Neural cell (in vitro differentiated cells): ENCODE results near the gene MAML3. TPM values are rescaled to one million over a fixed set of nuclear protein-coding genes. Genes with fewer than 3 reads are reported as not detected.

Experiments
- H2AFZ ChIP-seq: fragments of 200-600, 300-800 bp; sonication (generic), shearing (Covaris generic); 2 replicates; pipeline ENCODE4 v1.6.0; 2014; ENCODE audit warnings: low read depth, mild to moderate bottlenecking, antibody characterized with exemption, low read length, moderate library complexity
- H3F3A ChIP-seq: fragments of 200-600 bp; shearing (Covaris generic); 2 replicates; pipeline ENCODE4 v1.6.1; 2016; ENCODE audit warnings: mild to moderate bottlenecking, moderate library complexity, mixed read lengths, antibody characterized with exemption, low read length; ENCODE audit not compliant: insufficient read depth, poor library complexity, severe bottlenecking
- H3K27ac ChIP-seq: fragments of 200-600, 300-800 bp; sonication (generic), shearing (Covaris generic); 2 replicates; pipeline ENCODE4 v1.5.1; 2014; ENCODE audit warnings: mild to moderate bottlenecking, low read length, moderate library complexity
- H3K27me3 ChIP-seq: fragments of 300-800, 200-600 bp; sonication (generic), shearing (Covaris generic); 2 replicates; pipeline ENCODE4 v1.6.0; 2014; ENCODE audit warnings: mild to moderate bottlenecking, low read depth, low read length, moderate library complexity; ENCODE audit not compliant: insufficient read depth
- H3K36me3 ChIP-seq: fragments of 300-800, 200-600 bp; sonication (generic), shearing (Covaris generic); 2 replicates; pipeline ENCODE4 v1.5.1; 2014; ENCODE audit warnings: mild to moderate bottlenecking, antibody characterized with exemption, low read length, moderate library complexity; ENCODE audit not compliant: insufficient read depth
- H3K4me2 ChIP-seq: fragments of 300-800, 200-600 bp; sonication (generic), shearing (Covaris generic); 2 replicates; pipeline ENCODE4 v1.6.0; 2014; ENCODE audit warnings: mild to moderate bottlenecking, low read length
- H3K4me3 ChIP-seq: fragments of 300-800, 200-600 bp; sonication (generic), shearing (Covaris generic); 2 replicates; pipeline ENCODE4 v1.5.1; 2014; ENCODE audit warnings: mild to moderate bottlenecking, low read length, moderate library complexity
- H3K79me2 ChIP-seq: fragments of 200-600 bp; shearing (Covaris generic); replicated peaks from 2 replicates; pipeline ENCODE4 v1.6.0; 2014; ENCODE audit warnings: mild to moderate bottlenecking, low read length, moderate library complexity; ENCODE audit not compliant: insufficient read depth
- H3K9ac ChIP-seq: fragments of 300-800, 200-600 bp; sonication (generic), shearing (Covaris generic); 2 replicates; pipeline ENCODE4 v1.6.1; 2016; ENCODE audit warnings: mild to moderate bottlenecking, low read length, mixed read lengths
- H3K9me2 ChIP-seq: fragments of 200-600 bp; shearing (Covaris generic); 2 replicates; pipeline ENCODE4 v1.6.1; 2016; ENCODE audit warnings: mild to moderate bottlenecking, low read length, mixed read lengths; ENCODE audit not compliant: insufficient read depth
- H3K9me3 ChIP-seq: fragments of 200-600, 300-800 bp; sonication (generic), shearing (Covaris generic); 2 replicates; pipeline ENCODE4 v1.6.1; 2016; ENCODE audit warnings: mild to moderate bottlenecking, mixed run types, low read length, moderate library complexity, mixed read lengths
- H4K20me1 ChIP-seq: fragments of 200-600 bp; shearing (Covaris generic); 2 replicates; pipeline ENCODE4 v1.6.1; 2016; ENCODE audit warnings: mild to moderate bottlenecking, mixed run types; ENCODE audit not compliant: insufficient read depth
- CTCF ChIP-seq: fragments of 450-650 bp; IDR thresholded peaks from 2 replicates; pipeline ENCODE4 v1.5.1; 2014; ENCODE audit warnings: antibody characterized with exemption, mild to moderate bottlenecking, moderate library complexity; ENCODE audit not compliant: poor library complexity, severe bottlenecking
- EP300 ChIP-seq: fragments of 450-650 bp; conservative IDR thresholded peaks from 2 replicates; pipeline ENCODE4 v1.6.1; 2014; ENCODE audit warnings: antibody characterized with exemption, mild to moderate bottlenecking, moderate library complexity; ENCODE audit not compliant: poor library complexity, severe bottlenecking
- EZH2 ChIP-seq: fragments of 200-600, 300-800 bp; shearing (Covaris generic), sonication (generic); IDR thresholded peaks from 2 replicates; pipeline ENCODE4 v1.6.1; 2014; ENCODE audit warnings: antibody characterized with exemption, low read length, borderline replicate concordance, mild to moderate bottlenecking; ENCODE audit not compliant: insufficient read depth, poor library complexity, severe bottlenecking
- MXI1 ChIP-seq: fragments of 450-650 bp; conservative IDR thresholded peaks from 2 replicates; pipeline ENCODE4 v1.6.1; 2014; ENCODE audit warnings: antibody characterized with exemption, mild to moderate bottlenecking; ENCODE audit not compliant: poor library complexity, severe bottlenecking
- POLR2AphosphoS5 ChIP-seq: IDR thresholded peaks from 2 replicates; pipeline ENCODE4 v1.6.1; 2012
- RAD21 ChIP-seq: fragments of 450-650 bp; conservative IDR thresholded peaks from 2 replicates; pipeline ENCODE4 v1.6.1; 2014; ENCODE audit warnings: antibody characterized with exemption, mild to moderate bottlenecking, moderate library complexity
- REST ChIP-seq: IDR thresholded peaks from 2 replicates; pipeline ENCODE4 v1.6.1; 2012; ENCODE audit warnings: borderline replicate concordance
- SMC3 ChIP-seq: fragments of 450-650 bp; conservative IDR thresholded peaks from 2 replicates; pipeline ENCODE4 v1.6.1; 2014; ENCODE audit warnings: antibody characterized with exemption, mild to moderate bottlenecking, moderate library complexity; ENCODE audit not compliant: poor library complexity
- TAF1 ChIP-seq: IDR thresholded peaks from 2 replicates; pipeline ENCODE4 v1.6.1; 2012; ENCODE audit warnings: low read depth
- polyA plus RNA-seq: library from polyadenylated mRNA; depleted of rRNA; stranded (reverse); fragments of >200 nt; gene quantifications from 2 replicates; pipeline ENCODE4 v1.2.3, GENCODE V29; 2014

Gene MAML3
- polyA plus RNA-seq, 1 donor from 2014 or later = 10.2 TPM

- no peak overlapping the region for H3K27ac ChIP-seq
- no peaks in the 10 kb centered on the region for H3K9me3 ChIP-seq
- TF ChIP-seq POLR2AphosphoS5 = no peak
- no peaks in the 10 kb centered on the region for H3K79me2 ChIP-seq
- no peaks in the 10 kb centered on the region for H3K9me2 ChIP-seq
- H3K9ac ChIP-seq = no peak overlapping the region
- H2AFZ ChIP-seq = no peak overlapping the region
- no peaks in the 10 kb centered on the region for H3F3A ChIP-seq
- H4K20me1 ChIP-seq = no peaks in the 10 kb centered on the region
- H3K4me3 ChIP-seq = no peak overlapping the region
- H3K27me3 ChIP-seq = no peaks in the 10 kb centered on the region
- H3K4me2 ChIP-seq = no peak overlapping the region
- H3K36me3 ChIP-seq = no peaks in the 10 kb centered on the region
These were observed 14.5 kb upstream of the MAML3 start for GRCh38 chr4:140168474-140168873.

- TF ChIP-seq MXI1 (no peak), POLR2AphosphoS5 (no peak), SMC3 (no peak), CTCF (no peak), EZH2 (no peak), TAF1 (no peak), REST (no peak), RAD21 (no peak), EP300 (no peak)
- Histone ChIP-seq H3K27ac (no peak overlapping the region), H3K27me3 (no peaks in the 10 kb centered on the region), H3K4me3 (no peak overlapping the region), H4K20me1 (no peaks in the 10 kb centered on the region), H3K4me2 (no peak overlapping the region), H2AFZ (no peak overlapping the region), H3F3A (no peaks in the 10 kb centered on the region), H3K9me2 (no peaks in the 10 kb centered on the region), H3K9me3 (no peaks in the 10 kb centered on the region), H3K79me2 (no peaks in the 10 kb centered on the region), H3K9ac (no peak overlapping the region), H3K36me3 (no peaks in the 10 kb centered on the region)
These were observed 9.2 kb upstream of the MAML3 start for GRCh38 chr4:140163029-140163810.
